ENCODE results near the gene LIPH. TPM values are rescaled to one million over a fixed set of nuclear protein-coding genes. Genes with fewer than 3 reads are reported as not detected.

LIPH gene
- total RNA-seq, 2 experiments from 2014 or later = not detected

GRCh38 chr3:185549122-185549521 lies 3.3 kb downstream of the LIPH start:
- intact Hi-C loops (cut with DNase I, micrococcal nuclease) = no loop called here
- Histone ChIP-seq H3K27me3 (ENCODE audit: control insufficient read depth in 1 of 2, insufficient read depth in 2 of 2, low read length in 2 of 2) (no peaks in the 10 kb centered on the region), H3K4me3 (ENCODE audit: low read length) (no peak overlapping the region), H3K27ac (ENCODE audit: low read depth in 1 of 2, low read length in 2 of 2) (no peak overlapping the region), H3K9me3 (ENCODE audit: control insufficient read depth in 1 of 2, insufficient read depth in 1 of 2, low read length in 2 of 2) (no peaks in the 10 kb centered on the region), H3K4me1 (ENCODE audit: insufficient read depth, low read length) (no peaks in the 10 kb centered on the region), H3K36me3 (ENCODE audit: insufficient read depth, low read length) (no peaks in the 10 kb centered on the region)
- H3K27ac Mint-ChIP-seq = no peak overlapping the region
- H3K27me3 Mint-ChIP-seq = no peaks in the 10 kb centered on the region
- no peaks in the 10 kb centered on the region for H3K9me3 Mint-ChIP-seq
- TF ChIP-seq CTCF (IDR thresholded peaks at IDR 0.05) = no peak
- H3K36me3 Mint-ChIP-seq (ENCODE audit: low read depth) = no peaks in the 10 kb centered on the region
- CTCF ChIA-PET = no interaction called here
- H3K4me1 Mint-ChIP-seq (ENCODE audit: low read depth) = no peaks in the 10 kb centered on the region
- H3K4me3 Mint-ChIP-seq = no peak overlapping the region
- ATAC-seq (ENCODE audit: poor library complexity) (no peak), DNase-seq (no peak)
- POLR2A ChIA-PET = no interaction called here

GRCh38 chr3:185540695-185541094 lies 11.7 kb downstream of the LIPH start:
- Histone ChIP-seq H3K27me3 (ENCODE audit: control insufficient read depth in 1 of 2, insufficient read depth in 2 of 2, low read length in 2 of 2) (no peaks in the 10 kb centered on the region), H3K36me3 (ENCODE audit: insufficient read depth, low read length) (no peaks in the 10 kb centered on the region), H3K27ac (ENCODE audit: low read depth in 1 of 2, low read length in 2 of 2) (no peak overlapping the region), H3K9me3 (ENCODE audit: control insufficient read depth in 1 of 2, insufficient read depth in 1 of 2, low read length in 2 of 2) (no peaks in the 10 kb centered on the region), H3K4me1 (ENCODE audit: insufficient read depth, low read length) (peaks cover 5% of the 10 kb centered on the region), H3K4me3 (ENCODE audit: low read length) (no peak overlapping the region)
- ATAC-seq (ENCODE audit: poor library complexity) = no peak
- Mint-ChIP-seq H3K4me1 (ENCODE audit: low read depth) (peaks cover 6% of the 10 kb centered on the region), H3K4me3 (no peak overlapping the region), H3K9me3 (no peaks in the 10 kb centered on the region), H3K27me3 (no peaks in the 10 kb centered on the region), H3K27ac (no peak overlapping the region), H3K36me3 (ENCODE audit: low read depth) (no peaks in the 10 kb centered on the region)
- ChIA-PET POLR2A (no interaction called here), CTCF (no interaction called here)
- DNase-seq = no peak
- TF ChIP-seq CTCF (IDR thresholded peaks at IDR 0.05) = no peak
- intact Hi-C loops (cut with DNase I, micrococcal nuclease) = no loop called here

- Histone ChIP-seq H3K9me3 (ENCODE audit: control insufficient read depth in 1 of 2, insufficient read depth in 1 of 2, low read length in 2 of 2) (no peaks in the 10 kb centered on the region), H3K27ac (ENCODE audit: low read depth in 1 of 2, low read length in 2 of 2) (no peak overlapping the region), H3K4me3 (ENCODE audit: low read length) (no peak overlapping the region), H3K4me1 (ENCODE audit: insufficient read depth, low read length) (peaks cover 5% of the 10 kb centered on the region), H3K36me3 (ENCODE audit: insufficient read depth, low read length) (no peaks in the 10 kb centered on the region), H3K27me3 (ENCODE audit: control insufficient read depth in 1 of 2, insufficient read depth in 2 of 2, low read length in 2 of 2) (no peaks in the 10 kb centered on the region)
- DNase-seq (no peak), ATAC-seq (ENCODE audit: poor library complexity) (no peak)
- intact Hi-C loops (cut with DNase I, micrococcal nuclease) = no loop called here
- Mint-ChIP-seq H3K4me3 (no peak overlapping the region), H3K27me3 (no peaks in the 10 kb centered on the region), H3K9me3 (no peaks in the 10 kb centered on the region), H3K27ac (no peak overlapping the region), H3K36me3 (ENCODE audit: low read depth) (no peaks in the 10 kb centered on the region), H3K4me1 (ENCODE audit: low read depth) (peaks cover 6% of the 10 kb centered on the region)
- CTCF ChIA-PET = no interaction called here
- TF ChIP-seq CTCF (IDR thresholded peaks at IDR 0.05) = no peak
- POLR2A ChIA-PET = no interaction called here
Measured at GRCh38 chr3:185539934-185540333, 12.5 kb downstream of the LIPH start.
